Measurements from ENCODE around the gene WDR26.
A peak's percentile ranks its signal among the peaks of the same experiment; 100 is the strongest.
"Not testable (repeated sequence)": the region's sequence is repeated elsewhere in the genome, so short reads cannot be mapped to it uniquely, and the experiment has no call there.

The WDR26 gene

DNA sequence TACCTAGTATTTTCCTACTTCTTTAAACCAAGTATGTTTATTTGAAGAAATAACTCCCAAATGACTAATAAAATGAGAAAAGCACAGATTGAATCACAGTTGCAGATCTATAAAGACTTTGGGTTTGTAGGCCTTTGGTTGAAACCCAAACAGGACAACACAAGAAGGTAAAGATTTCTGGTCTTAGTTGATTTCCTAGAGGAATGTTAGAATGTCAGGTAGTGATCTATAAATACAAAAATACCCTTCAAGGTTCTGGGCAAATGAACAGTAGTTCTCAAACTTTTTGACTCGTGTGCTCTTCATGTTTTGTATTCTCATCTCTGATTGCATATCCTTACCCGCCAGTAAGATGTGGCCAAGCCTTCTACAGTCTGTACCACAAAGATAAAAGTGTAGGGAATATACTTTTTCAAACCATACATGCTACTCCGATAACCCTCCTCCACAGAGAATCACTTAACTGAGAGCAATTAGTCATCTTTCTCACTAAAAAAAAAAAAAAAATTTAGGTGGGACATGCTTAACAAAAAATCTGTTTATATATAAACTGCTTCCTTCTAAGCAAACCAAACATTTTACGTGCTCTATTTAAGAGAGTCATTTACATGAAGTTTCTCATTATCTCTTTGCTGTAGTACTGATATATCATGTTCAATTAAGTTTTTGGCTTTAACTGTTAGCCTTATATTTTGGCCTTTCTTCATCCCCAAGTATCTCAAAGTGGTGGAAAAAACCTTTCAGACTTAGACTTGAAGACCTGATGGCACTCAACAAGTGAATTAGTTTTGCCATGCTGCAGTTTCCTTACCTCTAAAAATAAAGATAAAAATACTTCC lies 42.0 kb downstream of the WDR26 start:
- no peak for DNase-seq

DNA sequence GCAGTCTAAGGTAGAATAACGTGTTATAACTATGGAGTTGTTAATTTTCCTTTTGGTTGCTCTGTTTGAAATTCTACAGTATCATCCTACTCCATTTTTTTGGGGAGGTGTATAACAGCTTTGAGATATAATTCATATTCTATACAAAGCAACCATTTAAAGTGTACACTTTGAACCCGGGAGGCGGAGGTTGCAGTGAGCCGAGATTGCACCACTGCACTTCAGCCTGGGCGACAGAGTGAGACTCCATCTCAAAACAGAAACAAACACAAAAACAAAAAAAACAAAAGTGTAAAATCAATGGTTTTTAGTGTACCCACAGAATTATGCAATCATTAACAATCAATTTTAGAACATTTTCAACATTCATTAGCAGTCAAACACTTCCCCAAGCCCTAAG lies 44.1 kb downstream of the WDR26 start:
- no peak for DNase-seq

DNA sequence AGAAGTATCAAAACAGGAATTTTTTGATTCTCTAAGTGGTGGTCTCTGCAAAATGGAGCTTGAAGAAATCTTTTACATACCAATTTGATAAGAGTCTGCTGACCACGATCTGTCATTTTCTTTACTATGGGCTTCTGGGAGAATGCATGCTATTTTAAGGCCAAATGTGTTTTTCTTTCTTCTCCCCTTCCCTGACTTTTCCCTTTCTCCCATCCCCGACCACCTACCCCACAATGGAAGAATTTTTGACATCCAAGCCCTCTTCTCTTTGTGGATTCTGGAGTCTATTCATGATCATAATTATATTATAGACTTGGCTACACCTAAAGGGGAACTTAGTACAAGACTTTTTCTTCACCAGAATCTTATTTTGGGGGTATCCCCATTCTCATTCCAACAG lies 46.7 kb downstream of the WDR26 start:
- DNase-seq: no peak

DNA sequence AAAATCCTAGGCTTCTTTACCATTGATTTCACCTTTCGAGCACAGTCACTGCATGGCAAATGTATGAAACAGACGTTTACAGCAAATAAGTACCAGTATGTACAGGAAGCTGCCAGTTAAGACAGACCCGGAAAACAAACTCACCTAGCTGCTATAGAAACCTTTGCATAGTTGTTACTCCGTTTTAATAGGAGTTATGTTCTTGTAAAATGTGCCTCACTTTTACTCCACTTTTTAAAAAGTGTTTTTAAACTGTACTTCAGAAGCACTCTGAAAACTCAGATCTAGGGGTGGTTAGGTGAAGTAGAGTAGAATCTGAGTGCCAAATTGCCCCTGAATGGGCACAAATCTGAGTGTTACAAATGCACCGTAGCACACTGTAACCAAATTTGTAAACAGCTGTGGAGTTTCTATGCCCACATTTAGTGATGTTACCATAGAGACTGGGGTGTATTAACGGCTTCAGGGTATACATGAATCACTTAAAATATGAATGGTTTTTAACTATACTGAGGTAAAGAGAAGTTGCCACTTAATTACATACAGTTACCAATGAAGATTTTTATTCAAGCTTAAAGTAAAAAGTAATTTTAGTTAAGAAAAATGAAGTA lies 47.2 kb downstream of the WDR26 start:
- DNase-seq: no peak

DNA sequence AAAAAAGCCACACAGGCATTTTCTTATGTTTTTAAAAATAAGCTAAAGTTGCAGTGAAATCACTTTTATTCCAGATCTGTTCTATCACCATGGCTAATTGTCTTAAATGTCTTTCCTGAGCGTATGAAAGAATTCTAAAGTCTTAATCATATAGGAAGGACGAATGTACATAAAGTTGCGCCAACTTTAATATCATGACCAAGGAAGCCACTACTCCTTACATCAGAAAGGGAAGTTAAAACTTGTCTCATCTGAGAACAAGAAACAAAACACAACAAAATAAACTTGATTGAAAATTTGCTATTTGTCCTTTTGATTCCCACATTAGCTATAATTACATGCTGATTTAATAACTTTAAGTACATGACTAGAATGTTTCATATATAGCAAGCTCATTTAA lies 51.4 kb downstream of the WDR26 start:
- no peak for DNase-seq

DNA sequence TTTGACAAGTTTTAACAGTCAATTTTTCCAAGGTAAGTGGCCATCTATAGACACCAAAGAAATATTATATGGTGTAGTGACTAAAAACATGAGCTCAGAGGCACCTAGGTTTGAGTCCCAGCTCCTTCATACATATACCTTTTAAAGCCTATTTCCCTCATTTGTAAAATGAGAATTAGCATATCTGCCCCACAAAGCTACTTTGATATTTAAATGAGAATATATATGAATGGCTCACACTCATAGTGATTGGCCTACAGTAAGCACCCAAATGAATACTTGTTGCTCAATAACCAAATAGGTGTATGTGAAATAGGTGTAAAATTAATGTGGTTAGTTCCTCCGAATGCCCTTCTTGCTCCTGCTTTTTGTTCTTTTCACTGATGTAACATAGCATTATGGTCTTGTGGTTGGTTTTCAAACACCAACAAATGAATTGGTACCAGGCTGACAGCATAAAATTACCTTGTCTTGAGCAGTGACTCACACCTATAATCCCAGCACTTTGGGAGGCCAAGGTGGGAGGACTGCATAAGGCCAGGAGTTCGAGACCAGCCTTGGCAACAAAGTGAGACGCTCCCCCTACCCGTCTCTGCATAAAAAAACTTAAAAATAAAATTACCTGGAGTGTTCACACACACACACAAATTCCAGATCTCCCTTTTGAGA lies 52.6 kb downstream of the WDR26 start:
- DNase-seq: no peak

DNA sequence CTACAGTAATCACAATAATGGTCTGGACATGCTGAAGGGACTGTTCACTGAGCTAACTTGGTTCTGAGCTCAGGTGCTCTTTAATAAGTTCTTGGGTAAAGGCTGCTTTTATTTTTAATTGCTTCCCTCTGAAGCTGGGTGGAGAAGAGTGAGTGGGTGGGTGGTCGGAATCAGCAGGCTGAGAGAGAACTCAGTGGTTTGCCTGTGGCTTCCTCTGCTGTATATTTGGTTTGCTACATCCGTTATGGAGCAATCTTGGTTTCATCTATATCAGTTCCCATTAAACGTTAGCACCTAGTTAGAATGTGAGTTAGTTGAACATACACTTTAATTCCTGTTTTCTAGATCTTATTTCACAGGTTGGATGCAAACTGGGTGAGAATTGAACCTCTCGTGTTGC lies 54.6 kb downstream of the WDR26 start:
- DNase-seq: peak; percentile 43

DNA sequence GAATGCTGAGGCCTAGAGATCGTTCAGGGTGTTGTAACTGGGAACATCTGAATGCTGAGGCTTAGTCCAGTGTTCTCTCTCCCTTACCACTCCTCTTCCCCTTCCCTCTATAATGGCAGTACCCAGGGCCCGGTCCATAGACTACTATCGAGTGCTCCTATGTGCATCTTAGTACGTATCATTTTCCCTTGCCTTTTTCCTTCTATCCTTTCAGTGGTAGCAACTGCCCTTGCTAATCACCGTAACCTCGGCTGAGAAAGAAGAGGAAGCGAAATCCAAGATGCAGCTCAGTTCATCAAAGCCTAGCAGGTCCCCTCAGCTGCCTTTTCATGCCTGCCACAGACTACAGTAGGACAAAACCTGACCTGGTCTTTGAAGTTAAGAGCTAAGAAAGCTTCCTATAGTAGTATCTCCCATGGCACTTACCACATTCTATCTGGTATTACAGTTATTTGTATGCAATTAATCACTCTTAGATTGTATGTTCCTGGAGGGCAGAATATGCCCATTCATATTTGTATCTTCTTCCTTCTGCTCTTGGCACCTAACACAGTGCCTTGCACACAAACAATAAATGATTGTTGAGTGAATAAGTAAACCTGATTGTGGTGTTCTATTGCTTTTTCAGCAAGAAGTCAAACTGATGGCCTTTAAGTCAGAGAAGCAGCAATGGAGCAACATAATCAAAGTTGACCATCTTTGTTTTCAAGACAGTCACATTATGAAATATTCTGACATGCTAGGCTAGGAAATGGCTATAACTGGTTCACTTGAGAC lies 55.6 kb downstream of the WDR26 start:
- no peak for DNase-seq

DNA sequence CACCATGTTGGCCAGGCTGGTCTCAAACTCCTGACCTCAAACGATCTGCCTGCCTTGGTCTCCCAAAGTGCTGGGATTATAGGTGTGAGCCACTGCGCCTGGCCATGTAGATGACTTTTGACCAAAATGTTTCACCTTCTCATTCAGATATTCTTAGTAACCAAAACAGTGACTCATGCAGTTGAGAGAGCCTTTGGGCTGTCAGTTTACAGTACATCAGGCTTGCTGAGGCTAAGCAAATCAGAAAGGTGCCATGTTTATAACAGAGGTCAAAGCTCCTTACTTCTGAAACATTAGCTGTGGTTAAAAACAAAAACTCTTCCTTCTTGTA lies 57.0 kb downstream of the WDR26 start:
- DNase-seq: peak; percentile 24

DNA sequence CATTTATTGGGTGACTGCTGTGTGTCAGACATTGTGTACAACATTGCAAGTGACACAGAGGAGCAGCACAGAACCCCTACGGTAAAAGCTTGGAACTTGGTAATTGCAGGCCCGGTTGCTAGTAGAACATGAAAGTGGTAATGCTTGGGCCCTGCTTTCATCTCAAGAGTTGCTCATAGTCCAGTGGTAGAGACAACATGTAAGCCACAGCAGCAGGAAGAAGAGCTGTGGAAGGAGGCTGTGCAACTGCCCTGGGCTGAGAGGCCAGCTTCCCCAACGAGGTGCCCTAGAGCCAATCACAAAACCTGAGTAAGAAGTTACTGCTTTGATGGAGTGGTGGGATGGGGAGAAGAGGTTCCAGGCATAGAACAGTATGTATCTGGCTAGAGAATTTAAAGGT lies 59.5 kb downstream of the WDR26 start:
- no peak for DNase-seq

DNA sequence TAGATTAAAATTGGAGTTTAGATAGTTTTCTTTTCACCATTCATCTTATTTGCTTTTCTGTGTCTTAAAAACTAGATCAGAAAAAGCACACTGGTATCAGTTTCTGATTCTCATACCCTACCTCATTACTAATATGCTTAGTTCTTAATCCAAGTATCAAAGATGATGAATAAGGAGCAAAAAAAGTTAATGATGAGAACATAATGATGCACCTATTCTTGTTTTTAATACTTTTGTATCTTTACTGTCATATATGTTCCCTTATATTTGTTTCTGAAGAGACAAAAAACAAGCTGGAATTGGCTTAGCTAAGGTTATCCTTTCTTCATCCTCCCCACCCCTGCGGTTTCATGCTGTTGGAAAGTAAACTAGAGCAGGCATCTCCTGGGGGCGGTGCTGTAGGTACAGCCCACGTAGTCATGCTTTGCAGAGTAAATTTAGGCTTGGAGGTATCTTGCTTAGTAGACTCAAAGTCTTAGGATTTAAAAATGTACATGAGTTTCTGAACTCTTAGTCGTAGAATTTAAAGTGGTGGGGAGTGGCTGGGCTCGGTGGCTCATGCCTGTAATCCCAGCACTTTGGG lies 61.5 kb downstream of the WDR26 start:
- DNase-seq: peak; percentile 18

DNA sequence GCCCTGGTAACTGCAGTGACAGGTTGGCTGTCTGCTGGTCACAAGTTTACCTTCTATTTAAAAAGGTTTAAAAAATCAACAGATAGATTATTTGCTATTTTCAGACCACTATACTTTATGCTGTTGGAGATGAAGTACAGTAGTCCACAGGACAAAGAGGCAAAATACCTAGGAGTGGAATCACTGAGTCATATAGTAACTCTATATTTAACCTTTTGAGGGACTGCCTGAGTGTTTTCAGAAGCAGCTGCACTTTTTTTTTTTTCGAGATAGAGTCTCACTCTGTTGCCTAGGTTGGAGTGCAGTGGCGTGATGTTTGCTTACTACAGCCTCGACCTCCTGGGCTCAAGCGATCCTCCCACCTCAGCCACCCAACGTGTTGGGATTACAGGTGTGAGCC lies 66.2 kb downstream of the WDR26 start:
- no peak for DNase-seq

DNA sequence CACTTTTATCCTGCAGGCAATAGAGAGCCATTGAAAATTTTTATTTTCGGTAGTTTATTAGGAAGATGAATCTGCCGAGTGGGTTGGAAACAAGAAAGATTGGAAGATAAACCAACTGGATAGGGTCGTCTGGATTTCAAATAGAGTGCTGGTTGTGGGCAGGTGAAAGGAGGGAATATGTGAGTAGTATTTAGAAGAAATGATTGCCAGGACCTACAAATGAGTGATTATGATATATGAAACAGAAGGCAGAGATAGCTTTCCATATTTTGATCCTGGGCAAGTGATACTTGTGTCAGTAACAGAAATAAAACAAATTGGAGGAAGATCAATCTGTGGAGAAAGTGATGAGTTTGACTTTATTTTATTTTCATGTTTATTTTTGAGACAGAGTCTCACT lies 75.4 kb downstream of the WDR26 start:
- DNase-seq: no peak

DNA sequence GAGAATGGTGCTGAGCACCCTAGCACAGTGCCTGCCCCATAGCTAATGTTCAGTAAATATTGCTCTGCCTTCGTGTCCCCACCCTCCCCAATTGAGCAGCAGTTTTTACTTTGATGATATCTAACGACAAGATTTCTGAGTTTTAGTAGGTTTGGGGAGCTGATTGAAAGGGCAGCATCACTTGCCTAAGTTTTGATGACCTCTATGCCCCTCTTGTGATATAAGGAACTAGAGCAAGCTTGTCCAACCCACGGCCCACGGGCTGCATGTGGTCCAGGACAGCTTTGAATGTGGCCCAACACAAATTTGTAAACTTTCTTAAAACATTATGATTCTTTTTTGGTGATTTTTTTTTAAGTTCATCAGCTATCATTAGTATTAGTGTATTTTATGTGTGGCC lies 76.4 kb downstream of the WDR26 start:
- DNase-seq: no peak

DNA sequence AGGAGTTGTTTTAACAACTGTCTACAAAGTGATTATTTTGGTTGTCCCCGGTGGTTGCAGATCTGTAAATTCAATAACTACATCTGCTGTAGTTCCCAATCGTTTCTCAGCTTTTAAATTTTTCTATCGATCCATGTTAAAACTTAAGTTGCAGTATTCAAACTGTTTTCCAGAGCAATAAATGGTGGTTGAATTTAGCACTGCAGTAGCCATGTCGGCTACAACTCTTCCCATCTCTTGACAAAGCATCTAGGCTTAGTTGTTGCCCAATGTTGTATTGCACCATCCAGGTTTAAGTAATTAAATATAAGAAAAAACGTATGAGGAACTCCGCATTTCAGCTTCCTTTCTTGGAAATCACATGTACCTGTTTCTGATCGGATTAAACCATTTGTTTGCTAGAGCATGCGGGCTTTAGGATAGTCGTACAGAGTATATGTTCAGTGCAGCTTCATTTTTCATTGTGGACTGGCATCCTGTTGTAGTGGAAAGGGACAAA lies 76.9 kb downstream of the WDR26 start:
- DNase-seq: no peak

DNA sequence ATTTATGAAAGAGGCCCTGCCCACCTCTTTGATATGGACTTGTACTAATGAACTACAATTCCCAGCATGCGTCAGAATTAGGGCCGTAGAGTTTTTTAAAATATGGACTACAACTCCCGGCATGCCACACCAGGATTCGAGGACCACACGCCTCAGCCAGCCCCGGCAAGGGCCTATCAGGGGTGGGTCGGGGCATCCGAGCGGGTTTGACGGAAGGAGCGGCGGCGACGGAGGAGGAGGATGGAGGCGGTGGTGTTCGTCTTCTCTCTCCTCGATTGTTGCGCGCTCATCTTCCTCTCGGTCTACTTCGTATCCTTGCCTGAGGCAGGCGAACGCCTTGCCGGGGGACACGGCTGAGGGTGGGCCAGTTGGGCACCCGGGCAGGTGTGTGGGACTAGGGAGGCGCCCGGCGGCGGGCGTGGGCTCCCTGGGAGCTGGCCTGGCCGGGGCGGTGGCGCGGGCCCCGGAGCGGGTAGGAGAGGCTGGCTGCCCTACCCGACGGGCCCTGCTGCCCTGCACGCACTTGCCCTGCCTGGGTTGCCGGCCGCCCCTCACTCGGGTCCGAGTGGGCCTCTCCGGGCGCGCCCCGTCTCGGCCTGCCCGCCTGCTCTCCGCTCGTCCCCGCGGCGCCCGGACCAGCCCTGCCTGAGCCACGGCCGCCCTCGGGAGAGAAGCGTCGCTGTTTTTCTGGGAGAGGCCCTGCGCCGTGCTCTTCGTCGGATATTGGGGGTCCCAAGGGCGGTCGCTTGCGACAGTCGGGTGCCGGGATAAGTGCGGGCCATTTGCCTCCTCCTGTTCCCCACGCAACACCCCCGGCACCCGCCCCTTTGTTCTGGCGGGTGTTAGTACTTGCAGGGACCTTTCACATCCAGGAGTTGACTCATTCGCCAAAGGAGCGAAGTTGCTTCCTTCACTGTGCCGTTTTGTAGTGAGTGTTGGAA lies 77.6 kb downstream of the WDR26 start, which contains the start of gene CNIH4:
CNIH4 (plus strand) TSS at position 195 of the 941 bp plus-strand sequence; CDS start at position 241, 46 bp downstream.
- DNase-seq: peak; percentile 88

DNA sequence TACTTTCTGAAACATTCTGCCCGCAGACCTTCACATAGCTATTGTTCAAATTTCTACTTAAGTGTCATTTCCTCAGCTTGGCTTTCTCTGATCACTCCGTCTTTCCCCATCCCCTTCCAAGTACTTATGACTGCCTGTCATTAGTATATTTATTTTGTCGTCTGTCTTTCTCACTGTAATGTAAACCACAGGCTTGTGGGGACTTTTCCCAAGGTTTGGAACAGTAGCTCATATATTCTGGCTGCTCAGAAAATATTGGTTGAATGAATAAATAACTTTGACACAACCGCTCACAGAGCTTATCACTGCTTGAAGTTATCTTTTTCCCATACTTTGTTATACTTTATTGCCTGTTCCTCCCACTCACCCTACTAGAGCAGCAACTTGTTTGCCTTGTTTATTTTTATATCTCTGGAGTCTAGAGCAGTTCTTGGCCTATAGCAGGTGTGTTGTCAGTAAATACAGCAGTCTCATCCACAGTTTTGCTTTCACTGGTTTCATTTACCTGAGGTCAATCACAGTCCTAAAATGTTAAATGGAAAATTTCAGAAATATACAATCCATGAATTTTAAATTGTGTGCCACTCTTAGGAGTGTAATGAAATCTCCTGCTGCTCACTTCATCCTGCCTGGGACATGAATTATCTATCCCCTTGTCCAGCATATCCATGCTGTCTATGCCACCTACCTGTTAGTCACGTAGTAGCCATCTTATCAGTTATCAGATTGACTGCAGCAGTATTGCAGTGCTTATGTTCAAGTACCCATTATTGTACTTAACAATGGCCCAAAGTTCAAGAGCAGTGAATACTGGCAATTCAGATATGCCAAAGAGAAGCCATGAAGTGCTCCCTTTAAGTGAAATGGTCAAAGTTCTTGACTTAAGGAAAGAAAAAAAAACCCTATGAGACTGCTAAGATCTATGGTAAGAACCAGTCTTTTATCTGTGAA lies 80.3 kb downstream of the WDR26 start:
- no peak for DNase-seq

DNA sequence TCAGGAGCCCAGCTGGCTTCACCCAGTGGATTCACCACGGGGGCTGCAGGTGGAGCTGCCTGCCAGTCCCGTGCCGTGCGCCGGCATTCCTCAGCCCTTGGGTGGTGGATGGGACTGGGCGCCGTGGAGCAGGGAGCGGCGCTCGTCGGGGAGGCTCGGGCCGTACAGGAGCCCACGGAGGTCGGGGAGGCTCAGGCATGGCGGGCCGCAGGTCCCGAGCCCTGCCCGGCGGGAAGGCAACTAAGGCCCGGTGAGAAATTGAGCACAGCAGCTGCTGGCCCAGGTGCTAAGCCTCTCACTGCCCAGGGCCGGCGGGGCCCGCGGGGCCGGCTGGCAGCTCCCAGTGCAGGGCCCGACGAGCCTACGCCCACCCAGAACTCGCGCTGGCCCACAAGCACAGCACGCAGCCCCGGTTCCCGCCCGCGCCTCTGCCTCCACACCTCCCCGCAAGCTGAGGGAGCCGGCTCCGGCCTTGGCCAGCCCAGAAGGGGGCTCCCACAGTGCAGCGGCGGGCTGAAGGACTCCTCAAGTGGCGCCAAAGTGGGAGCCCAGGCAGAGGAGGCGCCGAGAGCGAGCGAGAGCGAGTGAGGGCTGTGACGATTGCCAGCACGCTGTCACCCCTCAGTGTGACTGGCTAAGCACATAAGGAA lies 82.0 kb downstream of the WDR26 start:
- not testable (repeated sequence) for DNase-seq

DNA sequence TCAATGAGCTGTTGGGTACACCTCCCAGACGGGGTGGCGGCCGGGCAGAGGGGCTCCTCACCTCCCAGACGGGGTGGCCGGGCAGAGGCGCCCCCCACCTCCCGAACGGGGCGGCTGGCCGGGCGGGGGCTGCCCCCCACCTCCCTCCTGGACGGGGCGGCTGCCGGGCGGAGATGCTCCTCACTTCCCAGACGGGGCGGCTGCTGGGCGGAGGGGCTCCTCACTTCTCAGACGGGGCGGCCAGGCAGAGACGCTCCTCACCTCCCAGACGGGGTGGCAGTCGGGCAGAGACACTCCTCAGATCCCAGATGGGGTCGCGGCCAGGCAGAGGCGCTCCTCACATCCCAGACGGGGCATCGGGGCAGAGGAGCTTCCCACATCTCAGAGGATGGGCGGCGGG lies 84.9 kb downstream of the WDR26 start:
- DNase-seq: not testable (repeated sequence)

DNA sequence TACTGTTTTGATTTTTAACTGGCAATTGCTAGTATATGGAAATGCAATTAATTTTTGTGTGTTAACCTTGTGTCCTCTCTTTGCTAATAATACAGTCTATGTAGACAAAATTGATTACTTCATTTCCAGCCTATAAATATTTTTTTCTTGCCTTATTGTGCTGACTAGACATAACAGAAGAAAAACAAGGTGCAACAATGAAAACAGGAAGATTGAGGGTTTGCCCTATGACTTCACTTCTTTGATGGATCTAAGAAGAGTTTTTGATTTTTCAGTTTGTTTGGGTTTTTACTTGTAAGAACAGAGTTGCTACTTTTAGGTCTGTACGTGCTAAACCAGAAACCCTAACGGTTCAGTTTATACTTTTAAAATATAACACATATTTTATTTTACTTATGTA lies 86.5 kb downstream of the WDR26 start:
- no peak for DNase-seq
